Transverse colon (tissue), 4 donors: ENCODE measurements around the gene EPN2. TPM values are rescaled to one million over a fixed set of nuclear protein-coding genes. Genes with fewer than 3 reads are reported as not detected.

ENCODE experiments used
- DNase-seq: peaks from one replicate; pipeline ENCODE4 v3.0.0-alpha.2; 2019
- H3K27ac ChIP-seq, 4 donors: fragments of 200-600 bp; sonication (generic); 2 replicates each; pipeline ENCODE4 v1.5.1; 2016 to 2018; ENCODE audit warnings: inconsistent platforms in 4 of 4
- H3K27me3 ChIP-seq: fragments of 200-600 bp; sonication (generic); 2 replicates; pipeline ENCODE4 v1.5.1; 2017; ENCODE audit warnings: inconsistent platforms
- H3K36me3 ChIP-seq, 4 donors: fragments of 200-600 bp; sonication (generic); 2 replicates each; pipeline ENCODE4 v1.5.1; 2017 to 2019; ENCODE audit warnings: inconsistent platforms in 4 of 4
- H3K4me1 ChIP-seq, 4 donors: fragments of 200-600 bp; sonication (generic); 2 replicates each; pipeline ENCODE4 v1.5.1; 2017 to 2020; ENCODE audit warnings: inconsistent platforms in 4 of 4
- H3K4me3 ChIP-seq, 4 donors: fragments of 200-600 bp; sonication (generic); 1 replicate in 1 of 4; 2 replicates in 3 of 4; pipeline versions ENCODE4 v1.5.1 to v1.6.1; 2017 to 2019; ENCODE audit warnings: inconsistent platforms in 4 of 4
- H3K9me3 ChIP-seq, 2 donors: fragments of 200-600 bp; sonication (generic); 2 replicates each; pipeline ENCODE4 v1.5.1; 2017 to 2019; ENCODE audit warnings: inconsistent platforms in 2 of 2
- EP300 ChIP-seq: sonication (generic); formaldehyde crosslinking; IDR thresholded peaks from one replicate; pipeline ENCODE4 v1.6.1; 2017; ENCODE audit warnings: antibody characterized with exemption, low read depth
- POLR2A ChIP-seq: fragments of 450-650 bp; IDR thresholded peaks from one replicate; pipeline ENCODE4 v1.6.1; 2016; ENCODE audit warnings: antibody characterized with exemption, mild to moderate bottlenecking, moderate library complexity
- POLR2AphosphoS5 ChIP-seq, 3 donors: sonication (generic); formaldehyde crosslinking; IDR thresholded peaks; one replicate each; pipeline ENCODE4 v1.6.1; 2016; ENCODE audit warnings: antibody characterized with exemption in 3 of 3
- WGBS, 2 donors: methylation state at CpG; one replicate each; pipeline ENCODE4 v1.1.5; 2018; ENCODE audit warnings: low coverage in 1 of 2; 5-methylcytosine and 5-hydroxymethylcytosine counted together
- in situ Hi-C, 4 donors: fragments of 200-750 bp; cut with MboI; loops; one replicate each; pipeline versions ENCODE4 v1.15.0 to v1.15.1; 2017; ENCODE audit warnings: low sequenced_read_pairs in 3 of 4, low pct_ligation_motif_present in 1 of 4, low pct_unique_long_range_greater_than_20kb in 1 of 4
- intact Hi-C: fragments of 100-400 bp; cut with DNase I; formaldehyde crosslinking; loops from one replicate; pipeline ENCODE4 v1.15.1; 2023; ENCODE audit warnings: low total_unique reads
- total RNA-seq, 4 donors: library from RNA; depleted of rRNA; stranded (reverse); fragments of >200 nt; gene quantifications; one replicate each; pipeline ENCODE4 v1.1.0, GENCODE V29; 2016
- TF ChIP-seq, protein P1 (sequence below), 5 experiments: fragments of 200-600 bp in 3 of 5; fragments of 450-650 bp in 2 of 5; sonication (generic) in 3 of 5; IDR thresholded peaks; 1 replicate in 2 of 5; 2 replicates in 3 of 5; pipeline ENCODE4 v1.5.1; 2016 to 2017; ENCODE audit warnings: antibody characterized with exemption in 5 of 5, inconsistent platforms in 3 of 5, mild to moderate bottlenecking in 2 of 5, moderate library complexity in 1 of 5

Gene EPN2
- total RNA-seq, 4 donors from 2014 or later, result 30.4 to 98.7 (median 65.5) TPM

DNA sequence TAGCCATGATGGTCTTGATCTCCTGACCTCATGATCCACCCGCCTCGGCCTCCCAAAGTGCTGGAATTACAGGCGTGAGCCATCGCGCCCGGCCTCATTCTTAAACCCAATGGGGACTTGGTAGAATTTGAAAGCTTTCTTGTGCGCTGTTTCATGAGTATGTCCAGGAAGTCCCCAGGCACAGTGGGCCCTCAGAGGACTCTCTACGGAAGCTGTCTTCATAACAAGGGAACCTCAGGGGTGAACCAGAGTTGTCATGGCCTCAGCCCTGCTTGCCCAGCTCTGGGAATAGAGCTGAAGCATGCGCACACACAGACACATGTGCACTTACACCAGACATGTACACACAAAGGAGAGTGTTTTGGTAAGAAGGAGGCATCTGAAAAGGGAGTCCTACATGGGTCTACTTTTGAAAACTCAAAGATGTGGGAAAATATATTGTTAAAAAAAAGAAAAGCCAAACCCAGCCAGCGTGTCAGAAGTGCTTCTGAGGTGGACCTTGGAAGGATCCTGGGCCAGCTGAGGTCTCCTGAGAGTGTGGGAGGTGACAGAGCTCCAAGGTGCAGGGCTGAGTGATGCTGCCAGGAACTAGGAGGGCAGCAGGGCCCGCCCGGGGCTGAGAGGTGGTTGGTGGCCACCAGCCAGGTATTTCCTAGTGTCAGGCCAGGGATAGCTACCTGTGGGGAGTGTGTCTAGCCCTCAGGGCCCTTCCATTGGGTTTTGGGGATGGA lies 54.6 kb downstream of the EPN2 start:
- no peak overlapping the region for H3K27ac ChIP-seq
- no peaks in the 10 kb centered on the region for H3K36me3 ChIP-seq
- H3K4me3 ChIP-seq, result no peak overlapping the region
- H3K27me3 ChIP-seq, result no peaks in the 10 kb centered on the region
- WGBS, 2 donors, result 94 to 100% methylated on average over 6 to 12 of the region's 12 CpGs
- peaks cover 5 to 23% (median 11%) of the 10 kb centered on the region in 4 donors for H3K4me1 ChIP-seq
- no peak for TF ChIP-seq POLR2A
- TF ChIP-seq POLR2AphosphoS5 (IDR thresholded peaks at IDR 0.05), result no peak
- no peak for TF ChIP-seq EP300
- TF ChIP-seq, protein P1, sequence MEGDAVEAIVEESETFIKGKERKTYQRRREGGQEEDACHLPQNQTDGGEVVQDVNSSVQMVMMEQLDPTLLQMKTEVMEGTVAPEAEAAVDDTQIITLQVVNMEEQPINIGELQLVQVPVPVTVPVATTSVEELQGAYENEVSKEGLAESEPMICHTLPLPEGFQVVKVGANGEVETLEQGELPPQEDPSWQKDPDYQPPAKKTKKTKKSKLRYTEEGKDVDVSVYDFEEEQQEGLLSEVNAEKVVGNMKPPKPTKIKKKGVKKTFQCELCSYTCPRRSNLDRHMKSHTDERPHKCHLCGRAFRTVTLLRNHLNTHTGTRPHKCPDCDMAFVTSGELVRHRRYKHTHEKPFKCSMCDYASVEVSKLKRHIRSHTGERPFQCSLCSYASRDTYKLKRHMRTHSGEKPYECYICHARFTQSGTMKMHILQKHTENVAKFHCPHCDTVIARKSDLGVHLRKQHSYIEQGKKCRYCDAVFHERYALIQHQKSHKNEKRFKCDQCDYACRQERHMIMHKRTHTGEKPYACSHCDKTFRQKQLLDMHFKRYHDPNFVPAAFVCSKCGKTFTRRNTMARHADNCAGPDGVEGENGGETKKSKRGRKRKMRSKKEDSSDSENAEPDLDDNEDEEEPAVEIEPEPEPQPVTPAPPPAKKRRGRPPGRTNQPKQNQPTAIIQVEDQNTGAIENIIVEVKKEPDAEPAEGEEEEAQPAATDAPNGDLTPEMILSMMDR (IDR thresholded peaks at IDR 0.05), result no peak
- DNase-seq, result no peak
- in situ Hi-C loops, result no loop called here
- no peaks in the 10 kb centered on the region for H3K9me3 ChIP-seq
- intact Hi-C loops, result no loop called here

DNA sequence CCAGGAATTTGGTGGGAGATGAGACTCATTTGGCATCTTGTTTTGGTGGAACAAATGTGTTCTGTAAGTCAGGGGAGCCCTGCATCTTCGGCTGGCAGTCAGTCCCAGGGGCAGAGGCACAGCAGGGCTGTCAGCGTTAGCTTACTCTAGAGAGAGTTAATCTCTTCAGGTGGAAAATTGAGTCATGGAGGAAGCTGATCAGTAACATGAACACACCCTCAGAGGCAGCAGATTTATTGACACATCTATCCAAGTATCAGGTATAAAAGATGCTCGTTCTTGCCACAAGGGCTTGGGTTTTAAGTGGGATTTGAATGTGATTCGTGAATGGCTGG lies 55.2 kb downstream of the EPN2 start:
- TF ChIP-seq POLR2AphosphoS5 (IDR thresholded peaks at IDR 0.05) (no peak), POLR2A (no peak)
- TF ChIP-seq, protein P1 (IDR thresholded peaks at IDR 0.05), result no peak
- H3K9me3 ChIP-seq, result no peaks in the 10 kb centered on the region
- intact Hi-C loops, result no loop called here
- WGBS, 2 donors, result 85 to 100% methylated on average over 1 to 4 of the region's 4 CpGs
- peaks cover 5 to 24% (median 10%) of the 10 kb centered on the region in 4 donors for H3K4me1 ChIP-seq
- no peak overlapping the region for H3K4me3 ChIP-seq
- H3K27me3 ChIP-seq, result no peaks in the 10 kb centered on the region
- no peak overlapping the region for H3K27ac ChIP-seq
- in situ Hi-C loops, result no loop called here
- H3K36me3 ChIP-seq, result no peaks in the 10 kb centered on the region
- DNase-seq, result no peak

DNA sequence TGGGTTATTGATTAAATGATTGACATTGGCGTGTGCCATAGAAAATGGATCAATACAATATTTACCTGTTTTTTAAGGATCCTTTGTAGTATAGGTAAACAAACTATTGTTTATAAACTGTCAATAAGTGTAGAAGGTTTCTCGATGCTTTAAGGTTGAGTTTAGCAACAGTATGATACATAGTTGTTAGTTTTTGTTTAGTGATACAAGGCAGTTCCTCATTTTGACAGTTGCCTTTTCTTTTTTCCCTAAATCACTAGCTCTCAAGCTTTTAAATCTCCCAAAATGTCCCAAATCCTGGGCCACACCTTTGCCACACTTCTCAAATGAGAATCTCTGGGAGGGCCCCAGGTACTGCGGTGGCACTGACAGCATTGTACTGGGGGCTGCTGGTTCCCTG lies 57.3 kb downstream of the EPN2 start:
- 63 to 84% methylated on average over 3 of the region's 3 CpGs for WGBS, 2 donors
- TF ChIP-seq, protein P1 (IDR thresholded peaks at IDR 0.05), result no peak
- no peak for TF ChIP-seq POLR2AphosphoS5 (IDR thresholded peaks at IDR 0.05)
- TF ChIP-seq POLR2A, result no peak
- H3K27me3 ChIP-seq, result no peaks in the 10 kb centered on the region
- H3K36me3 ChIP-seq, result no peaks in the 10 kb centered on the region
- peaks cover 10 to 42% (median 15%) of the 10 kb centered on the region in 4 donors for H3K4me1 ChIP-seq
- DNase-seq, result no peak
- no peaks in the 10 kb centered on the region for H3K9me3 ChIP-seq
- H3K4me3 ChIP-seq, result no peak overlapping the region
- no peak overlapping the region for H3K27ac ChIP-seq
- intact Hi-C loops (no loop called here), in situ Hi-C loops (no loop called here)

DNA sequence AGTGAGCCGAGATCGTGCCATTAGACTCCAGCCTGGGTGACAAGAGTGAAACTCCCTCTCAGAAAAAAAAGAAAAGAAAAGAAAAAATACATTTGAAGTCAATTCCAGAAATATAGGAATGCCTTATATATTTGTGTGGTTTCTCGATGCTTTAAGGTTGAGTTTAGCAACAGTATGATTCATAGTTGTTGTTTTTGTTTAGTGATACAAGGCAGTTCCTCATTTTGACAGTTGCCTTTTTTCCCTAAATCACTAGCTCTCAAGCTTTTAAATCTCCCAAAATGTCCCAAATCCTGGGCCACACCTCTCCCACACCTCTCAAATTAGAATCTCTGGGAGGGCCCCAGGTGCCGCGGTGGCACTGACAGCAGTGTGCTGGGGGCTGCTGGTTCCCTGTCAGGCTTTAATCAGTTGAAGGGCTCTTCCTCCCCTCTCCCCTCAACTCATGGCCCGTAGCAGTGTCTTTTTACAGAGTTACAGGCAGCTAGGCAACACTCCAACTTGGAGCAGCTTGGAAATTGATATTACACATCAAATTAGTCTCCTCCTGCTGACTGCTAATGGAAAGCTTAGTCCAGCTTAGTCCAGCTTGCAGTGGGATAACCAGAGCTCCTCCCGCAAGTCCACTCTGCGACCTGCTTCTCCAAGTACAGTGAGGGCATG lies 58.4 kb downstream of the EPN2 start:
- Histone ChIP-seq H3K4me1 (peaks cover 4 to 41% (median 11%) of the 10 kb centered on the region in 4 donors), H3K27me3 (no peaks in the 10 kb centered on the region), H3K9me3 (no peaks in the 10 kb centered on the region), H3K36me3 (no peaks in the 10 kb centered on the region), H3K4me3 (no peak overlapping the region), H3K27ac (no peak overlapping the region)
- DNase-seq, result no peak
- 73 to 85% methylated on average over 2 to 8 of the region's 8 CpGs for WGBS, 2 donors
- in situ Hi-C loops (no loop called here), intact Hi-C loops (no loop called here)
- no peak for TF ChIP-seq POLR2A
- no peak for TF ChIP-seq POLR2AphosphoS5 (IDR thresholded peaks at IDR 0.05)
- no peak for TF ChIP-seq EP300
- TF ChIP-seq, protein P1 (IDR thresholded peaks at IDR 0.05), result no peak
